Endothelial cell of umbilical vein (primary cell): ENCODE measurements around the gene CRTC1. TPM values are rescaled to one million over a fixed set of nuclear protein-coding genes. Genes with fewer than 3 reads are reported as not detected.

Source experiments
- BruUV-seq: library from RNA; stranded (reverse); fragments of 400-500 nt; replicated peaks from 2 replicates; lab custom pipeline; 2021; lab: Mats Ljungman, UMichigan
- CTCF ChIA-PET: fragments of 300-600, 350-600 bp; sonication (Branson Sonifier 250); formaldehyde crosslinking; loops from one replicate; lab custom pipeline; 2021; ENCODE audit warnings: antibody characterized with exemption, inconsistent platforms; lab: Charles Lee
- POLR2A ChIA-PET: fragments of 300-600, 350-600 bp; sonication (Branson Sonifier 250); formaldehyde crosslinking; loops from one replicate; lab custom pipeline; 2021; ENCODE audit warnings: antibody characterized with exemption, inconsistent platforms; lab: Charles Lee
- DNase-seq: peaks from one replicate; pipeline ENCODE4 v3.0.0-alpha.2; 2011; ENCODE audit warnings: low read depth, low spot score
- FAIRE-seq: peaks from 2 replicates; lab custom pipeline; 2011; peaks lifted over from hg19 to GRCh38; lab: Jason Lieb, UNC
- H2AFZ ChIP-seq: 2 replicates; pipeline ENCODE4 v1.6.0; 2012; ENCODE audit warnings: low read depth, low read length, control low read depth, inconsistent platforms
- H3K27ac ChIP-seq: 2 replicates; pipeline ENCODE4 v1.5.1; 2011; ENCODE audit warnings: low read depth, mild to moderate bottlenecking, control low read depth, low read length, moderate library complexity; ENCODE audit not compliant: insufficient read depth
- H3K27me3 ChIP-seq, 2 experiments: 2 replicates each; pipeline versions ENCODE4 v1.6.0 to v1.6.1; 2011; ENCODE audit warnings: low read length in 2 of 2, mixed read lengths in 1 of 2; ENCODE audit not compliant: control insufficient read depth in 2 of 2, insufficient read depth in 2 of 2
- H3K36me3 ChIP-seq, 2 experiments: 2 replicates in 1 of 2; 3 replicates in 1 of 2; pipeline ENCODE4 v1.5.1; 2011; ENCODE audit warnings: low read length in 2 of 2, mild to moderate bottlenecking in 1 of 2, moderate library complexity in 1 of 2; ENCODE audit not compliant: control insufficient read depth in 2 of 2, insufficient read depth in 2 of 2; ENCODE audit errors: extremely low read depth in 1 of 2
- H3K4me1 ChIP-seq: 3 replicates; pipeline ENCODE4 v1.5.1; 2011; ENCODE audit warnings: mild to moderate bottlenecking, low read length; ENCODE audit not compliant: control insufficient read depth, insufficient read depth; ENCODE audit errors: extremely low read depth
- H3K4me2 ChIP-seq: 2 replicates; pipeline ENCODE4 v1.6.1; 2011; ENCODE audit warnings: low read length, control low read depth, mixed read lengths; ENCODE audit not compliant: insufficient read depth
- H3K4me3 ChIP-seq, 3 experiments: fragments of 200-600 bp in 1 of 3; sonication (generic), shearing (Covaris generic) in 1 of 3; replicated peaks in 1 of 3; 2 replicates each; pipeline ENCODE4 v1.5.1; 2011 to 2016; ENCODE audit warnings: control low read depth in 3 of 3, low read length in 3 of 3, mild to moderate bottlenecking in 2 of 3, inconsistent platforms in 1 of 3, low read depth in 1 of 3, moderate library complexity in 1 of 3; ENCODE audit not compliant: insufficient read depth in 1 of 3
- H3K79me2 ChIP-seq: 2 replicates; pipeline ENCODE4 v1.6.0; 2012; ENCODE audit warnings: low read length, inconsistent platforms; ENCODE audit not compliant: control insufficient read depth, insufficient read depth
- H3K9ac ChIP-seq: replicated peaks from 2 replicates; pipeline ENCODE3; 2011; ENCODE audit warnings: low read length, control low read depth; ENCODE audit not compliant: insufficient read depth; ENCODE audit errors: extremely low read depth
- H3K9me1 ChIP-seq: replicated peaks from 3 replicates; pipeline ENCODE4 v1.6.0; 2011; ENCODE audit warnings: mild to moderate bottlenecking, low read length; ENCODE audit not compliant: control insufficient read depth, insufficient read depth; ENCODE audit errors: extremely low read depth
- H3K9me3 ChIP-seq: replicated peaks from 2 replicates; pipeline ENCODE4 v1.5.1; 2012; ENCODE audit warnings: low read length, inconsistent platforms; ENCODE audit not compliant: control insufficient read depth, insufficient read depth
- H4K20me1 ChIP-seq: replicated peaks from 2 replicates; pipeline ENCODE3; 2011; ENCODE audit warnings: mild to moderate bottlenecking, low read length; ENCODE audit not compliant: control insufficient read depth, insufficient read depth; ENCODE audit errors: extremely low read depth
- CTCF ChIP-seq, 2 donors: IDR thresholded peaks; 1 replicate in 1 of 2; 2 replicates in 1 of 2; pipeline ENCODE4 v1.5.1; 2011; ENCODE audit warnings: low read length in 2 of 2, mild to moderate bottlenecking in 2 of 2, moderate library complexity in 2 of 2, control low read depth in 1 of 2, inconsistent platforms in 1 of 2, low read depth in 1 of 2; ENCODE audit not compliant: insufficient read depth in 1 of 2; ENCODE audit errors: extremely low read depth in 1 of 2
- EZH2 ChIP-seq: IDR thresholded peaks from 2 replicates; pipeline ENCODE4 v1.6.1; 2012; ENCODE audit warnings: borderline replicate concordance, low read depth, mild to moderate bottlenecking, moderate library complexity, low read length, inconsistent platforms; ENCODE audit not compliant: severe bottlenecking
- FOS ChIP-seq: IDR thresholded peaks from 2 replicates; pipeline ENCODE4 v1.6.1; 2011; ENCODE audit warnings: mild to moderate bottlenecking, low read length, moderate library complexity, borderline replicate concordance; ENCODE audit not compliant: insufficient read depth
- GATA2 ChIP-seq: IDR thresholded peaks from 2 replicates; pipeline ENCODE4 v1.7.0; 2011; ENCODE audit warnings: low read depth, mild to moderate bottlenecking, moderate library complexity, mixed read lengths, low read length; ENCODE audit not compliant: insufficient read length, insufficient read depth
- JUN ChIP-seq: IDR thresholded peaks from 2 replicates; pipeline ENCODE4 v1.6.1; 2011; ENCODE audit warnings: borderline replicate concordance, low read depth; ENCODE audit not compliant: insufficient read length, insufficient read depth
- MAX ChIP-seq: IDR thresholded peaks from 2 replicates; pipeline ENCODE4 v1.6.1; 2011; ENCODE audit not compliant: insufficient read depth, insufficient read length
- MYC ChIP-seq: IDR thresholded peaks from one replicate; pipeline ENCODE4 v1.6.1; 2011; ENCODE audit warnings: mild to moderate bottlenecking, low read depth, low read length
- POLR2A ChIP-seq: IDR thresholded peaks from 2 replicates; pipeline ENCODE4 v1.6.1; 2012; ENCODE audit warnings: low read depth, mild to moderate bottlenecking, control low read depth, low read length
- POLR2AphosphoS5 ChIP-seq: IDR thresholded peaks from 2 replicates; pipeline ENCODE4 v1.6.1; 2012; ENCODE audit warnings: low read depth, mild to moderate bottlenecking, control low read depth, low read length, moderate library complexity; ENCODE audit not compliant: insufficient read depth
- dilution Hi-C: fragments of 300-500 bp; cut with MboI; formaldehyde crosslinking; loops from one replicate; pipeline ENCODE4 v1.15.0; 2019; ENCODE audit warnings: low sequenced_read_pairs; ENCODE audit not compliant: extremely low pct_ligation_motif_present
- intact Hi-C: fragments of 100-400 bp; cut with micrococcal nuclease; formaldehyde crosslinking; loops from one replicate; pipeline ENCODE4 v1.10.0; 2022
- polyA plus RNA-seq, 4 experiments: library from polyadenylated mRNA; depleted of rRNA in 3 of 4; stranded (reverse) in 3 of 4; unstranded in 1 of 4; fragments of >200 nt; gene quantifications; 2 replicates each; pipeline versions ENCODE4 v1.2.1 to v1.2.3, GENCODE V29; 2011 to 2012; ENCODE audit warnings: missing spikeins in 1 of 4
- total RNA-seq: library from RNA; stranded (reverse); gene quantifications from 2 replicates; pipeline ENCODE4 v1.2.3, GENCODE V29; 2021

The CRTC1 gene
- total and polyA plus RNA-seq, 2 donors (not counting 3 experiments of a cell fraction or from before 2014, with no cell fraction given) = 4.2 to 11.4 TPM

- CTCF ChIA-PET = interaction anchor here (1.2 kb wide), 1 partner anchor 12 kb away, joined by 8 read pairs; no protein-coding TSS in a partner anchor
- peak; percentile 96 for DNase-seq
- no peak for TF ChIP-seq CTCF (IDR thresholded peaks at IDR 0.05; ENCODE audit: extremely low read depth in 1 of 2, insufficient read depth in 1 of 2, low read depth in 1 of 2, low read length in 2 of 2)
- no peak for TF ChIP-seq POLR2A
- no peak for TF ChIP-seq MYC
- no peak for TF ChIP-seq FOS
- no peak for TF ChIP-seq POLR2AphosphoS5
- TF ChIP-seq JUN = no peak
- no peak for TF ChIP-seq EZH2
- TF ChIP-seq GATA2 = no peak
- no peak for TF ChIP-seq MAX
- Histone ChIP-seq H3K9me3 (no peaks in the 10 kb centered on the region), H3K9ac (no peak overlapping the region), H3K27me3 (no peaks in the 10 kb centered on the region), H2AFZ (peak overlapping the region; percentile 83), H3K27ac (no peak overlapping the region), H3K4me2 (no peak overlapping the region), H3K4me1 (peaks cover 4% of the 10 kb centered on the region), H3K36me3 (no peaks in the 10 kb centered on the region), H3K79me2 (no peaks in the 10 kb centered on the region), H4K20me1 (no peaks in the 10 kb centered on the region), H3K4me3 (peak overlapping the region in 2 of 3 experiments; percentile 3 to 60), H3K9me1 (no peaks in the 10 kb centered on the region)
- dilution Hi-C loops = no loop called here
- POLR2A ChIA-PET = no interaction called here
- FAIRE-seq = peak; percentile 93
- no TSS peak for BruUV-seq
- intact Hi-C loops = loop anchor here (1.0 to 2.0 kb wide), 2 partner anchors 14 to 26 kb away; no protein-coding TSS in a partner anchor
Measured at GRCh38 chr19:18636183-18636968, 47.1 kb upstream of the CRTC1 start.
